Measurements from ENCODE around the gene HOXB1.

- TF ChIP-seq CTCF (IDR thresholded peaks at IDR 0.05) (no peak), POLR2A (IDR thresholded peaks at IDR 0.05) (no peak), EP300 (IDR thresholded peaks at IDR 0.05) (no peak)
These were observed 27.1 kb downstream of the HOXB1 start for GRCh38 chr17:48503747-48504146.

All from upper lobe of left lung (tissue), 4 donors.